Naive thymus-derived CD8-positive, alpha-beta T cell (primary cell): ENCODE results near the gene PLCD1. TPM values are rescaled to one million over a fixed set of nuclear protein-coding genes. Genes with fewer than 3 reads are reported as not detected.
"Not testable (repeated sequence)": the region's sequence is repeated elsewhere in the genome, so short reads cannot be mapped to it uniquely, and the experiment has no call there.

Experiments used
- ATAC-seq, 2 donors: fragments of 150-1000 bp; cut with Tn5 transposase in 1 of 2; sonication (Bioruptor Pico), chemical (Tn5 transposase) in 1 of 2; 1 replicate in 1 of 2; 2 replicates in 1 of 2; pipeline ENCODE4 v1.10.0; 2021; ENCODE audit warnings: mild to moderate bottlenecking in 2 of 2, moderate library complexity in 2 of 2
- POLR2A ChIA-PET: fragments of 350-600 bp; sonication (Branson Sonifier 250); formaldehyde crosslinking; loops from one replicate; lab custom pipeline; 2021; ENCODE audit warnings: antibody characterized with exemption; lab: Charles Lee
- DNase-seq, 10 donors: peaks; one replicate each; pipeline versions ENCODE4 v3.0.0 to v3.0.0-alpha.2; 2020 to 2022
- H3K27ac Mint-ChIP-seq, 10 donors: one replicate each; pipeline ENCODE4 v1.8.0; 2020 to 2022; ENCODE audit warnings: mild to moderate bottlenecking in 10 of 10, mixed read lengths in 10 of 10, moderate library complexity in 4 of 10, inconsistent platforms in 1 of 10
- H3K27me3 Mint-ChIP-seq, 5 donors: one replicate each; pipeline ENCODE4 v1.8.0; 2021 to 2022; ENCODE audit warnings: mixed read lengths in 5 of 5
- H3K36me3 Mint-ChIP-seq, 3 donors: one replicate each; pipeline ENCODE4 v1.8.0; 2020 to 2022; ENCODE audit warnings: mixed read lengths in 3 of 3, mild to moderate bottlenecking in 2 of 3, inconsistent platforms in 1 of 3
- H3K4me1 Mint-ChIP-seq, 4 donors: one replicate each; pipeline ENCODE4 v1.8.0; 2021 to 2022; ENCODE audit warnings: mixed read lengths in 4 of 4
- H3K4me3 Mint-ChIP-seq, 10 donors: one replicate each; pipeline ENCODE4 v1.8.0; 2020 to 2022; ENCODE audit warnings: mild to moderate bottlenecking in 10 of 10, mixed read lengths in 10 of 10, moderate library complexity in 6 of 10, inconsistent platforms in 1 of 10
- H3K9me3 Mint-ChIP-seq, 9 donors: one replicate each; pipeline ENCODE4 v1.8.0; 2020 to 2022; ENCODE audit warnings: mixed read lengths in 9 of 9, mild to moderate bottlenecking in 3 of 9, inconsistent platforms in 1 of 9, moderate library complexity in 1 of 9
- polyA plus RNA-seq, 3 donors: library from polyadenylated mRNA; unstranded; fragments of 300-500 nt; fragmentation: Illumina TruSeq; gene quantifications; one replicate each; pipeline ENCODE4 v1.2.3, GENCODE V29; 2021
- total RNA-seq, 8 experiments: library from RNA in 2 of 8; stranded (reverse) in 2 of 8; gene quantifications; one replicate each; pipeline ENCODE4 v1.2.3 and lab custom pipeline; 2021 to 2026

The PLCD1 gene
- total and polyA plus RNA-seq, 5 experiments from 2014 or later = 11.0 to 42.7 (median 23.0) TPM

DNA sequence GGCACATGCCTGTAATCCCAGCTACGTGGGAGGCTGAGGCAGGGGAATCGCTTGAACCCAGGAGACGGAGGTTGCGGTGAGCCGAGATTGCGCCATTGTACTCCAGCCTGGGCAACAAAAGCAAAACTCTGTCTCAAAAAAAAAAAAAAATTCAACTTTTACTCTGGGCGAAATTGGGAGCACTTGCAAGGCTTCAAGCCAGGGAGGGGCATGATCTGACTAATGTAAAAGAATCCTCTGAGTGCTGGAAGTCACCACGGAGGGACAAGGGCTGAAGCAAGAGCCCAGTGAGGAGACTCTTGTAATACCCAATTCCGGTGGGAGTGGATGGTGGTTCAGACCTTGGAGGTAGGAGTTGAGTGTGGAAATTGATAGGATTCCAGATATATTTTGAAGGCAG, 4.9 kb upstream of the PLCD1 start:
- peak overlapping the region in 1 of 10 donors; percentile 44 for H3K27ac Mint-ChIP-seq
- not testable (repeated sequence) for H3K4me3 Mint-ChIP-seq, H3K36me3 Mint-ChIP-seq, ATAC-seq, H3K9me3 Mint-ChIP-seq
- POLR2A ChIA-PET = interaction anchor here (0.7 kb wide), 1 partner anchor 1024 kb away, joined by 3 read pairs; no protein-coding TSS in a partner anchor
- H3K4me1 Mint-ChIP-seq = peaks cover 23 to 31% (median 28%) of the 10 kb centered on the region in 4 donors
- DNase-seq = peak in 1 of 10 donors; percentile 11
- H3K27me3 Mint-ChIP-seq = peaks cover 7 to 25% (median 14%) of the 10 kb centered on the region in 5 donors

DNA sequence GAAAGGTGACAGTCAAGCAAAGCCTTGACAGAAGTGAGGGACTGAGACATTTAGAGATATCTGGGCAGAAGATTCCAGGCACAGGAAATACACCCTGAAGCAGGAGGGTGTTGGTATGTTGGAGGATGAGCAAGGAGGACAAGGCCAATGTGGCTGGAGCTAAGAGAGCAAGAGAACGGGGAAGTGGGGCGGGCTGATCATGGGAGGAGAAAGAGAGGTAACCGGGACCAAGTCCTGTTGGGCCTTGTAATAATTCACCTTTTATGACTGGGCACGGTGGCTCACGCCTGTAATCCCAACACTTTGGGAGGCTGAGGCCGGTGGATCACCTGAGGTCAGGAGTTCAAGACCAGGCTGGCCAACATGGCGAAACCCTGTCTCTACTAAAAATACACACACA, 4.1 kb upstream of the PLCD1 start:
- Mint-ChIP-seq H3K27me3 (peaks cover 7 to 25% (median 14%) of the 10 kb centered on the region in 5 donors), H3K27ac (peak overlapping the region in 1 of 10 donors; percentile 57), H3K4me1 (peaks cover 18 to 26% (median 23%) of the 10 kb centered on the region in 4 donors)
- H3K4me3 Mint-ChIP-seq, H3K36me3 Mint-ChIP-seq, ATAC-seq, POLR2A ChIA-PET, H3K9me3 Mint-ChIP-seq: not testable (repeated sequence)
- peak in 1 of 10 donors; percentile 13 for DNase-seq

DNA sequence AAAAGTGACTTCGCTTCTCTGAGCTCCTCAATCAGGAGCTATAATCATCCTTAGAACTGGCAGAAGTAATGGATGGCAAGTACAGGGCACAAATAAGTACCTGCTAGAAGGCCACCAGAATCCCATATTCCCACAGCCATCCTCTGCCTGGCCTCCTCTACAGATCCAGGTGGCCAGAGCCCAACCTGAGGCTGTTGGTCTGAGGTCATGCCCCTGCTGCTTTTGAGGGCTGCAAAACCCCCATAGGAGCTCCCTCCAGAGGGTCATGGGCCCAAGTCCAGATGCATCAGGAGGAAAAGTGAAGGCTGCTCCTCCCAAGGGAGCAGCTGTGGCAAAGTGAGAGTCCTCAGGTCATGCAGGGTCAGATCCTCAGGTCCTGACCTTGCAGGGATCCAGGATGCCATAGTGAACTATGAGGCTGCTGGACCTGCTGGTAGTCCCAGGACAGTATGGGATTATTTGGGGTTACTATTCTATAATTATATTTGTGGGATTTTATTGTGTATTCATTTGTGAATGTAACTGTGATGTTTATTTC, 3.0 kb upstream of the PLCD1 start:
- Mint-ChIP-seq H3K4me1 (peaks cover 14 to 24% (median 18%) of the 10 kb centered on the region in 4 donors), H3K4me3 (no peak overlapping the region), H3K27me3 (peaks cover 7 to 25% (median 15%) of the 10 kb centered on the region in 5 donors), H3K27ac (peak overlapping the region in 1 of 10 donors; percentile 48), H3K9me3 (peaks cover 0 to 2% (median 0%) of the 10 kb centered on the region in 9 donors), H3K36me3 (peaks cover 0 to 2% (median 0%) of the 10 kb centered on the region in 3 donors)
- DNase-seq = no peak
- POLR2A ChIA-PET = no interaction called here
- no peak for ATAC-seq

DNA sequence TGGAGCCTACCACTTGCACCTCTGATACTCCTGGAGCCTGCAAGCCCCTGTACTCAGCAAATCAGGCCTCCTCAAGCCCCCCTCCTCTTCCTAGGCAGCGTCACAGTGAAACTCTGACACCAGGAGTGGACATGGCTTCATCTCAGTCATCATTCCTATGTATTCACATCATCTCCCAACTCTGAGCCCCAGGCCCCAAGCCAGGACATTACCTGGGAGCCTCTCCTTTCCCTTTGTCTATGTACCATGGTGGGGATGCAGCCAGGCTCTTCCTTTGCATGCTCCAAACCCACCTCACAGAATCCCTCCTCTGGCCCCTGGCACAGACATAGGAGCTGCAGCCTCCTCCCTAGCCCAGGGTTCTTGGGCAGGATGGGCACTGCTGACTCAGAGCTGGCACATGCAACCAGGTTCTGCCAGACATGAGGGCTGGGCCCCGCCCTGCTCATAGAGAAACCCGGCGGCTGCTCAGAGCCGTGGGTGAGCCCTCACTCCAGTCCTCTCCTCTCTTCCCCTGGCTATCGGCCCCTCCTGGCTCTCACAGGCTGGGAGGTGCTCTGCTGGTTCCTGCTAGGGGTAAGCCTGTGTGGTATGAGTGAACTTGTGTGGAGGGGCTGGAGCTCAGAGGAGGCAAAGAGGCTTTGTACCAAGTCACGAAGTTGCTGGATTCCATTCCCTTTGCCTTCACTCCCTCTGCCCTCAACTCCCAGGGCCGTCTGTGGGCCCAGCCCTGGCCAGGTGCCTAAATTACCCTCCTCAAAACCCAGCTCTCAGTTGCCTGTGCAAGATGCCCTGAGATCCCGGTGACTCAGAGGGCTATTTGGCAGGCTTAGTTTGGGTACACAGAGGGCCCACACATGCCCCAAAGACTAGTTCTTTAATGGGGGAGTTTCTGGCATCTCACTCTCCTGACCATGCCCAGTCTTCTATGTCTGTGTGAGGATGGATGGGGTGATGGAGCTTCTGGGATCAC, 1.9 kb upstream of the PLCD1 start:
- no peak for DNase-seq
- Mint-ChIP-seq H3K27me3 (peaks cover 7 to 25% (median 15%) of the 10 kb centered on the region in 5 donors), H3K9me3 (peaks cover 0 to 2% (median 0%) of the 10 kb centered on the region in 9 donors), H3K4me1 (peaks cover 16 to 25% (median 20%) of the 10 kb centered on the region in 4 donors), H3K36me3 (peaks cover 0 to 2% (median 0%) of the 10 kb centered on the region in 3 donors), H3K4me3 (peak overlapping the region; percentile 9 to 78 (median 64)), H3K27ac (peak overlapping the region in 7 of 10 donors; percentile 33 to 84 (median 75))
- peak; percentile 40 to 57 for ATAC-seq
- POLR2A ChIA-PET = no interaction called here

DNA sequence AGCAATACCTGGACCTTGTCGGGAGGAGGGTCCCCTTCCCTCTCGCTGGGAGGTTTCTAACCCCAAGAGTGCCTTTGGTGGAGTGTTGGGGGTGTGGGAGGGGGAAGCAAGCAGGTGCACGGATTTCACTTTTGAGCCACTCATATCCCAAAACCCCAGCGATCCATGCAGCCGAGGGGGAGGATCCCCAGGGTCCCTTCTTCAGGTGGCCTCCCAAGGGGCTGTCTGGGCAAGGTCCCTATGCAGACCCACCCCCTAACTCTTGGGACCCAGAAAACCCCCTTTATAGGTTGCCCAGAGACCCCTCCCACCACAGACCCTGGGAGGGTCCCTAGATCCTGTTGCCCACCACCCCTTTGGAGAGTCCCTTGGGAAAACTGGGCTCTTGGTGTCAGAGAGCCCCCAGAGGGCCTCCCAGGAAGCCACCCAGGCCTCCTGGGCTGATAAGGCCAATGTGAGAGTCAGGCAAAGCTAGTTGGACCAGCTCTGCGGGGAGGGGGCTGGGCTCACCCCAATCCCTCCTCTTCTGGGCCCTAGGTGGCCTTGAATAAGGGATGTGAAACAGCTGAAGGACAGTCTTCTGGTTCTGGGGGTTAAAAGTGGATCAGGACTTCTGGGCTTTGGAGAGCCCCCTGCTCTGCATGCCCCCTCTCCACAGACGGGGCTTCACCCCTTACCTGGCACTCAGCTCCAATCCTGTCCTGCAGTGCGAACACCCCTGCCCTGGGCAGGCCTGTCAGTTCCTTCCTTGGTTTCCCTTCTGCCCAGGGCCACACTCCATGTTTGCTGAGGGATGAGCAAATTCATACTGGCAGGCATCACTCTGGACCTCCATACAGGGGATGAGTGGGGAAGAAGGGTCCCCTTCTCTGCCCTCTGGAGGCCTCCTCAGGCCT, 932 bp upstream of the PLCD1 start:
- no peak for ATAC-seq
- peaks cover 0 to 2% (median 0%) of the 10 kb centered on the region in 9 donors for H3K9me3 Mint-ChIP-seq
- no peak for DNase-seq
- peak overlapping the region in 5 of 10 donors; percentile 34 to 80 (median 57) for H3K27ac Mint-ChIP-seq
- H3K4me3 Mint-ChIP-seq = peak overlapping the region; percentile 50 to 78 (median 64)
- peaks cover 7 to 25% (median 15%) of the 10 kb centered on the region in 5 donors for H3K27me3 Mint-ChIP-seq
- H3K36me3 Mint-ChIP-seq = peaks cover 0 to 2% (median 0%) of the 10 kb centered on the region in 3 donors
- peaks cover 20 to 31% (median 26%) of the 10 kb centered on the region in 4 donors for H3K4me1 Mint-ChIP-seq
- POLR2A ChIA-PET = interaction anchor here (2.5 kb wide), 1 partner anchor 9 kb away, joined by 12 read pairs; the partner anchor contains the start of gene DLEC1

DNA sequence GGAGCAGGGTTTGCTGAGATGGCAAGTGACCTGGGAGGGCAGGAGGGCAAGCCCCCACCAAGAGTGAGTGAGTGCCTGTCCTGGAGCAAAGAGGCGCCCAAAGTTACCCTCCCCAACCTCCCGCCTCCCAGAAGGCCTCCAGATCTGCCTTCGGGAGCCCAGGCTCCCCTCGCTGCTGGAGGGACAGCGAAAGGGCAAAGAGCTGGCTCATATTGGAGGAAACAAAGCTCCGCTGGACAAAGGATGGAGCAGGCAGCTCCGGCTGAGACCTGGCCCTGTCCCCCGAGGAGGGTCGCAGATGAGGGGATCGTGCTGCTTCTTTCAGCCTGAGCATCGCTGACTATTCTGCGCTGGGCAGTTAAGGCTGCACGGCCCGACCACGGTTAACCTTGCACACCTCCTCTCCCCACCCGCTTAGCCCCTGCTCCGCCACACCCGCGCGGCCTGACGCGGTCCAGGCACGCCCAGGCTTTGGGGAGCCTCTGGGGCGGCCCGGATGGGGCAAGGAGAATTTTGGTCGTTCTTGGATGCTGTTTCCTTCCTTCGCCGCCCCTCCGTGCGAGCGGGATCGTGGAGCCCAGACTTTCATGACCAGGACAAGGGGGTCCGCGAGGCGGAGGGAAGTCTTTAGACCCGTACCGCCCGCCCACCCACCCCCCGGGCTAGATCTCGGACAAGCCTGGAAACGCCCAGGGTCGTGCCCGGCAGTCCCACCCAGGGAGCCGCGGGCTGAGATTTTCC, 651 bp downstream of the PLCD1 start:
- H3K27me3 Mint-ChIP-seq = peaks cover 7 to 24% (median 10%) of the 10 kb centered on the region in 5 donors
- H3K27ac Mint-ChIP-seq = peak overlapping the region in 6 of 10 donors; percentile 23 to 85 (median 48)
- H3K4me3 Mint-ChIP-seq = peak overlapping the region; percentile 59 to 85 (median 74)
- POLR2A ChIA-PET = interaction anchor here (2.5 kb wide), 1 partner anchor 11 kb away, joined by 12 read pairs; the partner anchor contains the start of gene DLEC1
- no peaks in the 10 kb centered on the region for H3K36me3 Mint-ChIP-seq
- H3K4me1 Mint-ChIP-seq = peaks cover 18 to 41% (median 37%) of the 10 kb centered on the region in 4 donors
- H3K9me3 Mint-ChIP-seq = peaks cover 0 to 2% (median 0%) of the 10 kb centered on the region in 9 donors
- ATAC-seq (no peak), DNase-seq (peak in 1 of 10 donors; percentile 62)

DNA sequence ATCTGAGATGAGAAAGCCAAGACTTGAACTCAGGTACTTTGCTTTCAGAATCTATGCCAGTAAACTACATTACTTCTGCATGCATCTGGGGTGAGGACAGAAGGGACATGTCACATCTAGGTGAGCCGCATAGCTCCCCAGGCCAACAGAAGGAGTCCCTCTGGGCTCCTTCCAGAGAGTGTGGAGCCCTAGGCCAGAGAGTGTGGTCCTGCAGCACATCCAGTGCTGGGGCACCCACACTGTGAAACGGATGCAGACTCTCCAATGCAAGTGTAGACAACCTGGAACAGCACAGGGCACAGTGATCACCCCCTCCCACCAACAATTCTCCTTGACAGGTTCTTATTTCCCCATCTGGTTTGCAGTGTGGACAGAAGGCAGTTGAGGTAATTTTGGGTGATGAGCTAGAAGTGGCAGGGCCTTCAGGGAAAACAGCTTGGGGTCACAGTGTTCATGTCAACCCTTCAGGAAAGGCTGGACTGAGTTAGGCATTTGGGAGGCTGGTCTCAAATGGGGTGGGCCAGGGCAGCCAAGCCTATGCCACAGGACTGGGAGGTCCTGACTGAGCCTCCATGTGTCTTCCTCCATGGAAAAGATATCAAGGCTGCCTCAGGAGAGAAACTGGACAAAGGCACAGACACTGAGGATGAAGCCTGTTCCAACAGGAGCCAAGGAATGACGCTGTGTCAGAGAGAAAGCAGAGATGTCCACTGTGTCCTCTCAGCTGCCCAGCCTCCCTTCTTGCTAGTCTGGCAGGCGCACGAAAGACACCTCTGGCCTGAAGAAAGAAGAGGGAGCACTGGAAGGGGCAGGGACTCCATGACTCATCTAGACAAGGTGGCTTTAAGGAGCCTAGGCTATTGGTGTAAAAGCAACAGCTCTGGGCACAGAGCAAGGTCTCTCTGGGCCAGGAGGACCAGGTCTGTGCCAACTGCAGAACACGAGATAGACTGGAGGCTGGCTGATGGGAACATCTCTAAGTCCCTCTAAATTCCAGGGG, 1.7 kb downstream of the PLCD1 start:
- POLR2A ChIA-PET = interaction anchor here (2.5 kb wide), 1 partner anchor 12 kb away, joined by 12 read pairs; the partner anchor contains the start of gene DLEC1
- Mint-ChIP-seq H3K4me3 (peak overlapping the region; percentile 59 to 85 (median 74)), H3K36me3 (no peaks in the 10 kb centered on the region), H3K27me3 (peaks cover 0 to 13% (median 9%) of the 10 kb centered on the region in 5 donors), H3K27ac (peak overlapping the region in 6 of 10 donors; percentile 20 to 85 (median 48)), H3K9me3 (no peaks in the 10 kb centered on the region), H3K4me1 (peaks cover 25 to 52% (median 47%) of the 10 kb centered on the region in 4 donors)
- DNase-seq (peak in 1 of 10 donors; percentile 53), ATAC-seq (no peak)

DNA sequence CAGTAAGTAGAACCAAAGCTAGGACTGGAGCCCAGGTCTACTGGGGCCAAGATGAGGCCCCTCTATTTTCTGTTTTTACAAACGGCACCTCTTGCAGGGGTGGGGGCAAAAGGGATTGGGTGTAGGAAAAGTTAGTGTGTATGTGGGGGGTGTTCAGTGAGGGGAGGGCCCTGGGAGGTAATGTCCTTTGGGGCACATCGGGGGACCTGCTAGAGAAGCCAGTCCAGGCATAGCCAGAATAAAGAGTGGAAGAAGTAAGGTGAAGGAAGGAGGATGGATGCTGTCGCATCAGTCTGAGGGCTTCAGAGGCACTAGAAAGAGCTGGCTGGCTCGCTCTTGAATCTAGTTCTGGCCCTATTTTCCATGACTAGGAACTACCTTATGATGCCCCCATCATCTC, 2.6 kb downstream of the PLCD1 start:
- Mint-ChIP-seq H3K27me3 (peaks cover 0 to 10% (median 7%) of the 10 kb centered on the region in 5 donors), H3K27ac (peak overlapping the region in 4 of 10 donors; percentile 19 to 52 (median 32)), H3K36me3 (no peaks in the 10 kb centered on the region), H3K9me3 (no peaks in the 10 kb centered on the region), H3K4me3 (peak overlapping the region in 3 of 10 donors; percentile 18 to 56 (median 30)), H3K4me1 (peaks cover 26 to 59% (median 53%) of the 10 kb centered on the region in 4 donors)
- POLR2A ChIA-PET = interaction anchor here (0.5 to 0.7 kb wide), 2 partner anchors 9 to 139 kb away, joined by 3 read pairs; no protein-coding TSS in a partner anchor
- DNase-seq (peak in 1 of 10 donors; percentile 38), ATAC-seq (no peak)

DNA sequence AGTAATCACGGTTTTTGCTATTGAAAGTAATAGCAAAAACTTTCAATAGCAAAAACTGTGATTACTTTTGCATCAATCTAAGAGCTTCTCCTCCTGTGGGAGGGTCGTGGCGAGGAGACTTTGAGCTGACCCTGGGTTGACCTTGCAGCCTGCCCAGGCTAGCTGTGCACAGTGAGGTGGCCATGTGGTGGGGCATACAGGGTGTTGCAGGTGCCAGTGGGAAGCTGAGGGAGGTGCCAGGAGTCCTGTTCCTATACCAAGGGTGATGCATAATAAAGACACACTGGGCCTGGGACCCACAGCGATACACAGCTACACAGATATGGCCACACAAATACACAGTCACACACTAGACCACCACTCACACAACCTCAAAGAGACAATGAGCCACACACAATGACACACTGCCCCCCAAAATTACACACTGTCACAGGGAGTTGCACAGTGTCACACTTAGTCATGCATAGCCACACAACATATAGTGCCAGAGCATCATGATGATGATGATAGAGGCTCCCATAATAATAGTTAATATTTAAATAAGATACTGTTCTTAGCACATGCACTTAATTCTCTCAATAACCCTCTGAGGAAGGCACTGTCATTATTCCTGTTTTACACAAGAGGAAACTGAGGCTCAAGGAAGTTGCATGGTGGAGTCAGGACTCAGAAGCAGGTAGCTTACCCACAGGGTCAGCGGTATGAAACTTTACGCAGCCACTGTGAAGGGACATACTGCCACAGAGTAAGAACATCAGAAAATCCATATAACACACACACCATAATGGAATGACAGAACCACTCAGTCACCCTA, 6.3 kb downstream of the PLCD1 start:
- no peak for ATAC-seq
- Mint-ChIP-seq H3K4me3 (peak overlapping the region; percentile 82 to 96 (median 93)), H3K27ac (peak overlapping the region; percentile 22 to 98 (median 94)), H3K27me3 (no peaks in the 10 kb centered on the region), H3K36me3 (peaks cover 0 to 11% (median 9%) of the 10 kb centered on the region in 3 donors), H3K9me3 (no peaks in the 10 kb centered on the region), H3K4me1 (peaks cover 28 to 46% (median 42%) of the 10 kb centered on the region in 4 donors)
- POLR2A ChIA-PET = interaction anchor here (1.4 to 2.3 kb wide), 3 partner anchors 14 to 21 kb away, joined by 3 to 9 read pairs (median 5); no protein-coding TSS in a partner anchor
- DNase-seq = peak in 1 of 10 donors; percentile 44
